Astrocyte of the cerebellum (primary cell): ENCODE data around the gene INS.

Source experiments
- DNase-seq: peaks from one replicate; pipeline ENCODE4 v3.0.0-alpha.2; 2011; ENCODE audit warnings: low read depth
- H3K4me3 ChIP-seq: 2 replicates; pipeline ENCODE4 v1.5.1; 2011; ENCODE audit warnings: mild to moderate bottlenecking, low read depth, low read length, moderate library complexity
- in situ Hi-C: cut with HindIII; loops from 2 replicates; pipeline ENCODE4 v1.10.0; 2017; ENCODE audit warnings: low sequenced_read_pairs
- TF ChIP-seq, protein P1 (sequence below): IDR thresholded peaks from 2 replicates; pipeline ENCODE4 v1.5.1; 2012; ENCODE audit warnings: low read length, low read depth, moderate library complexity, mild to moderate bottlenecking; ENCODE audit errors: missing control alignments

Gene INS

DNA sequence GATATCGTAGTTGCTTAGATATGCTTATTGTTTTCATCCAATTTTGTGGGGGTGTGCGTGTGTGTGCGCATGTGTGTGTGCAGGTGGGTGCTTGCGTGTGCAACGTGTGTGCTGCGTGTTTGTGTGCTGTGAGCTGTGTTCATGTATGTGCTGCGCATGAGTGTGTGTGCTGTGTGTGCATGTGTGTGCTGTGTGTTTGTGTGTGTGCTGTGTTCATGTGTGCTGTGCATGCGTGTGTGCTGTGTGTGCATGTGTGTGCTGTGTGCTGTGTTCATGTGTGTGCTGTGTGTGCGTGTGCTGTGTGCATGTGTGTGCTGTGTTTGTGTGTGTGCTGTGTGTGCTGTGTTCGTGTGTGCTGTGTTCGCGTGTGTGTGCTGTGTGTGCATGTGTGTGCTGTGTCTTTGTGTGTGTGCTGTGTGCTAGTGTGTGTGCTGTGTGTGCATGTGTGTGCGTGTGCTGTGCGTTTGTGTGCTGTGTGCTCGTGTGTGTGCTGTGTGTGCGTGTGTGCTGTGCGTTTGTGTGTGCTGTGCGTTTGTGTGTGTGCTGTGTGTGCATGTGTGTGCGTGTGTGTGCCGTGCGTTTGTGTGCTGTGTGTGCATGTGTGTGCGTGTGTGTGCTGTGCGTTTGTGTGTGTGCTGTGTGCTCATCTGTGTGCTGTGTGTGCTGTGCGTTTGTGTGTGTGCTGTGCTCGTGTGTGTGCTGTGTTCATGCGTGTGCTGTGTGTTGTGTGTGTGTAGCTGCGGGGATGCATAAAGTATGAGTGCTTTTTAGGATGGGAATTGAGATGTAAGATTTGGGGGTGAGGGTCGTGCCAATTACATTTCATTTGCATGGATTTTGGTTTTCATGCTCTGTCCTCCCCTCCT is 29.4 kb downstream of the INS start:
- TF ChIP-seq, protein P1, sequence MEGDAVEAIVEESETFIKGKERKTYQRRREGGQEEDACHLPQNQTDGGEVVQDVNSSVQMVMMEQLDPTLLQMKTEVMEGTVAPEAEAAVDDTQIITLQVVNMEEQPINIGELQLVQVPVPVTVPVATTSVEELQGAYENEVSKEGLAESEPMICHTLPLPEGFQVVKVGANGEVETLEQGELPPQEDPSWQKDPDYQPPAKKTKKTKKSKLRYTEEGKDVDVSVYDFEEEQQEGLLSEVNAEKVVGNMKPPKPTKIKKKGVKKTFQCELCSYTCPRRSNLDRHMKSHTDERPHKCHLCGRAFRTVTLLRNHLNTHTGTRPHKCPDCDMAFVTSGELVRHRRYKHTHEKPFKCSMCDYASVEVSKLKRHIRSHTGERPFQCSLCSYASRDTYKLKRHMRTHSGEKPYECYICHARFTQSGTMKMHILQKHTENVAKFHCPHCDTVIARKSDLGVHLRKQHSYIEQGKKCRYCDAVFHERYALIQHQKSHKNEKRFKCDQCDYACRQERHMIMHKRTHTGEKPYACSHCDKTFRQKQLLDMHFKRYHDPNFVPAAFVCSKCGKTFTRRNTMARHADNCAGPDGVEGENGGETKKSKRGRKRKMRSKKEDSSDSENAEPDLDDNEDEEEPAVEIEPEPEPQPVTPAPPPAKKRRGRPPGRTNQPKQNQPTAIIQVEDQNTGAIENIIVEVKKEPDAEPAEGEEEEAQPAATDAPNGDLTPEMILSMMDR = no peak
- in situ Hi-C loops = no loop called here

DNA sequence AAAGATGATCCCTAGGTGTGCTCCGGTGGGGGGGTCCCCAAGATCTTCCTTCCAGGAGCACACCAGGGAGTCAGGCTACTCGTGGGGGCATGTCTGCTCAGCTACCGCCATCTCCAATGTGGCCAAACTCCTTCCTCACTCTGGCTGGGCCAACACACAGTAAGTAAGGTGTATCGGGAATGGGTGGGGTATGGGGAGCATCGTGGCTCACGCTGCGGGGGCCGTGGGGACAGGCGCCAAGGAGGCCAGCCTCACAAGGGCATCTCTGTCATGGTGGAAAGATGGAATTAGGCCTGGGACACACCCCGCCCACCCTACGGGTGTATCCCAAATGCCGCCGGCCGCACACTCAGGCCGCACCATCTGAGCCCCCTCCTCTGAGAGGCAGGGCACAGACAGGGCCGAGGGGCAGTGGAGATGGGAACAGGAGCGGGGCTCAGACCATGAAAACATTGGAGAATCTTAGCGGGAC is 30.1 kb downstream of the INS start:
- TF ChIP-seq, protein P1 = no peak
- no peak overlapping the region for H3K4me3 ChIP-seq
- no peak for DNase-seq
- in situ Hi-C loops = no loop called here

More for the DNA sequence above, 29.4 kb downstream of the INS start:
- no peak overlapping the region for H3K4me3 ChIP-seq
- no peak for DNase-seq

DNA sequence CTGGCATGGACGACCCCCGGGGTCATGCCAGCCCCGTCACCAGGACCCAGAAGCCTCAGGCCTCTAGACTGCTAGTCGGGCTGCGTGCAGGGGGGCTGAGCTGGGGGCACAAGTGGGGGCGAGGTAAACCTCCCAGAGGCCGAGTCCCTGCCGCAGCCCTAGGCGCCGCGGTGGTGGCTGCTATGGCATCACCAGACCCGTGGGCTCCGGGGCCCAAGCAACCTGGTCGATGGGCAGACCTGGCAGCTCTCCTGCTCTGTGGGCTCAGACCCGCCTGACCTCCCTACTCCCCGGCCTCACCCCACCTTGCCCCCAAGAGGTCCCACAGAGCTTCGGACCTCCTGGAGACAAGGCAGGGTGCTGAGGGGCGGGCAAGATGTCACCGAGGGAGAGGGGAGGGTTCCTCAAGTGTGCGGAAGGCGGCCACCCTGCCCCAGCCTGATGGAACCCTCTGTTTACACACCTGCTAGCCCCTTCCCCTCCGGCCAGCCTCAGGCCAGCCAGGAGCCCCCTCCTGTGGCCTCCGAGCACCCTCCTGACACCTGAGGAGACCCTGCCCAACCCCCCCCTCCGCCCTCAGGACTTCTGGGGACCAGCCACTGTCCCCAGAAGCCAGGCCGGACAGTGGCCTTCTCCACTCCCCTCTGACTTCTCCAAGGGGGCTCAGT is 31.2 kb downstream of the INS start:
- no peak overlapping the region for H3K4me3 ChIP-seq
- DNase-seq = no peak
- TF ChIP-seq, protein P1 = no peak
- in situ Hi-C loops = no loop called here

DNA sequence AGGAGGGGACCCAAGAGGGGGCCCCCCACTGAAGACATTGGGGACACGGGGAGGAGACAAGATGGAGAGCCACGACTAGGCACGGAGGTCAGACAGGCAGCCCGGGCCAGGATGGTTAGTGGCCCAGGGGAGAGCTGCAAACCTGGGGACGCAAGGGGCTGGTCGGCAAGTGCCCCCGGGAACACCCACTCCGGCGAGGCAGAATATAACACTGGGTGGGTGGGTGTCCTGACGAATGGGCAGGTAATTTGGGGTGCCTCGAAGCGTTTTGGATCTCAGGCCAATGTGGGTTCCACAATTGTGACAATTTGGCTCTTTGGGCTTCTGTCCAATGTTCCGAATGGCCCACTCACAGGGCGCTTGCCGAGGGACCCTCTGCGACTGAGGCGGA is 31.7 kb downstream of the INS start:
- no peak for DNase-seq
- TF ChIP-seq, protein P1 = no peak
- H3K4me3 ChIP-seq = no peak overlapping the region
- in situ Hi-C loops = no loop called here

DNA sequence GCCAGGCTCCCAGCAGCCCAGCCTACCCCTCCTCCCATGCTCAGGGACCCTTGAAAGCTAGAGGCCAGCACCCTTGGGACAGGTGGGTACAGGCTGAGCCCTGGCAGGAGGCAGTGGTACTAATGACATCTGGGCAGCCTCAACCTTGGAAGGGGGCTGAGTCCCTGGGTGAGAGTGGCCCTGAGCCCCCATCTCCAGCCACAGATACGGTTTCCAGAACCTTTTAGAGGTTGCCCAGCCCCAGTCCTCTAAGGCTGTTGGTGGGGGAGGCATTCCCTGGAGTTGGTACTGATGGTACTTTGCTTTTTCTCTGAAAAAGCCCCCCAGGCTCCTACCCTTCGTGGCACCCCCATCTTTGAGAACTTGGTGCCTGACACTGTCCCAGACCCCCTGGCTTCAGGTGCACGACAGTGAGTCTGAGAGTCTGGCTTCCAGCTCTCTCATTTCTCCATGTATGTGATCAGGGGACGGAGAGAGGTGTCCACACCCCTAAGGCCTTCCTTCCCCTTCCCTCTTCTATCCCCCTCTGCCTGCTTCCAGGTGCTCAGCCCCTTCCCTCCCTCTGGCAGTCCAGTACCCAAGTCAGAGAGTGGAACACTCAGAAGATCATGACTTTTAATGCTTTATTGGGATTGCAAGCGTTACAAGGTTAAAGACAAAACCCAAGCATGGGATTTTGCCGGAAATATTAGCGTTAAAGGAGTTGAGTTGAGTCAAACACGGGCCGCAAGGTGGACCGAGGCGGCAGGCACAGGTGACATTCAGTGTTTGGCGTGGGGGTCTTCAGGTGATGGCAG is 32.3 kb downstream of the INS start:
- no peak overlapping the region for H3K4me3 ChIP-seq
- DNase-seq = no peak
- TF ChIP-seq, protein P1 = no peak
- in situ Hi-C loops = no loop called here

DNA sequence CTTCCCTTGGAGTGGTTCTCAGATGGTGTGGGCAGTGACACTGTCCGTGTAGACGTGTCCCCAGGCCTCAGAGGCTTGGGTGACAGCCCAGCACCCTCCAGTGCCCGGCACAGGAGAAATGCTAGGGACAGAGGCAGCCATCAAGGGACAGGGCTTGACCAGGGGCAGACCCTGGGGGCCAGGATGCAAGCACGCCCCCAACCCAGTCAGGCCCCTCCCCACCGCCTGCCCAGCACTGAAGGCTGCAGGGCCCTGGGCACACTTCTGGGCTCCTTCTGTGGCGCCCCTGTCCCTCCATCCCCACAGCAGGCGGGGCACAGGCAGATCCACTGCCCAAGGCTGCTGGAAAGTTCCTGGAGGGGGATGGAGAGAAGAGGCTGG is 32.9 kb downstream of the INS start:
- in situ Hi-C loops = no loop called here
- no peak for DNase-seq
- H3K4me3 ChIP-seq = no peak overlapping the region
- TF ChIP-seq, protein P1 = no peak
